ENCODE measurements around the gene KCNJ10.

KCNJ10 gene

DNA sequence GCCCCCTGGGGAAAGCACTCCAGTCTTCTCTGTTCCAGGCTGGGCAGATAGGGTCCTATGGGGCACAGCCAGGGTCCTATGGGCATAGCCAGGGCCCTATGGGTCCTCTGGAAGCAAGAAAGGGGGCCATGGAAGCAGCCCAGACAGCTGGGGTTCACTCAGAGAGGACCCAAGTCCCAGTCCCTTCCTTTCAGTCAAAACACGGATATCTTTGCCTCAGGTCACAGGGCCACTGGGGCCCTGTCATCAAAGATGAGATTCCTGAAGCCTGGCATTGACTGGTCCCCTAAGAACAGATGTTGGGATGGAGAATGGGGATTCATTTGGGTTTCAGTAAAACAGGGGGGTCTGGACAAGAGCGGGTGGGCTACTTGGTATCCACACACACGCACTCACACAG, 19.9 kb upstream of the KCNJ10 start:
- peaks cover 31% of the 10 kb centered on the region for H3K27me3 Mint-ChIP-seq (ENCODE audit: low read depth, poor library complexity)
- TF ChIP-seq, protein P1, sequence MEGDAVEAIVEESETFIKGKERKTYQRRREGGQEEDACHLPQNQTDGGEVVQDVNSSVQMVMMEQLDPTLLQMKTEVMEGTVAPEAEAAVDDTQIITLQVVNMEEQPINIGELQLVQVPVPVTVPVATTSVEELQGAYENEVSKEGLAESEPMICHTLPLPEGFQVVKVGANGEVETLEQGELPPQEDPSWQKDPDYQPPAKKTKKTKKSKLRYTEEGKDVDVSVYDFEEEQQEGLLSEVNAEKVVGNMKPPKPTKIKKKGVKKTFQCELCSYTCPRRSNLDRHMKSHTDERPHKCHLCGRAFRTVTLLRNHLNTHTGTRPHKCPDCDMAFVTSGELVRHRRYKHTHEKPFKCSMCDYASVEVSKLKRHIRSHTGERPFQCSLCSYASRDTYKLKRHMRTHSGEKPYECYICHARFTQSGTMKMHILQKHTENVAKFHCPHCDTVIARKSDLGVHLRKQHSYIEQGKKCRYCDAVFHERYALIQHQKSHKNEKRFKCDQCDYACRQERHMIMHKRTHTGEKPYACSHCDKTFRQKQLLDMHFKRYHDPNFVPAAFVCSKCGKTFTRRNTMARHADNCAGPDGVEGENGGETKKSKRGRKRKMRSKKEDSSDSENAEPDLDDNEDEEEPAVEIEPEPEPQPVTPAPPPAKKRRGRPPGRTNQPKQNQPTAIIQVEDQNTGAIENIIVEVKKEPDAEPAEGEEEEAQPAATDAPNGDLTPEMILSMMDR (IDR thresholded peaks at IDR 0.05), result no peak
- H3K9me3 Mint-ChIP-seq, result no peaks in the 10 kb centered on the region
- H3K4me3 Mint-ChIP-seq, result no peak overlapping the region
- DNase-seq, result no peak
- H3K4me1 Mint-ChIP-seq, result peaks cover 14% of the 10 kb centered on the region
- no peak overlapping the region for H3K27ac Mint-ChIP-seq
- no peaks in the 10 kb centered on the region for H3K36me3 Mint-ChIP-seq (ENCODE audit: low read depth)

DNA sequence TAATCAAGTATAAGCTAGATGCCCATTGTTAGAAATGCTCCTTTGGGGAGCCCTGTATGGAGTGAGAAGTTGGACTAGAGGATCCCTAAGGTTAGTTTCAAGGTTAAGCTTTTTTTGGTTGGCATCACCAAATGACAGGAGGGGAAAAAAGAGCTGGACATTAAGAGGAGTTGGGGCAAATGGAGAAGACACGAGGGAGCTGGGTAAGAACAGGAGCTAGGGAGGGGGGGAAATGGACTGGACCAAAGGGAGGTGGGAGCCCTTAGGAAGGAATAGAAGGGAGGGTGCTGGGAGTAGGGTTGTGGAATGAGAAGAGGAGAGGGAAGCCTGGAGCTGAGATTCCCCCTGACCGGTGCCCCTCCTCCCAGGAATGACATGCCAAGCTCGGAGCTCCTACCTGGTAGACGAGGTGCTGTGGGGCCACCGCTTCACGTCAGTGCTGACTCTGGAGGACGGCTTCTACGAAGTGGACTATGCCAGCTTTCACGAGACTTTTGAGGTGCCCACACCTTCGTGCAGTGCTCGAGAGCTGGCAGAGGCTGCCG, 17.2 kb upstream of the KCNJ10 start:
- peaks cover 14% of the 10 kb centered on the region for H3K4me1 Mint-ChIP-seq

DNA sequence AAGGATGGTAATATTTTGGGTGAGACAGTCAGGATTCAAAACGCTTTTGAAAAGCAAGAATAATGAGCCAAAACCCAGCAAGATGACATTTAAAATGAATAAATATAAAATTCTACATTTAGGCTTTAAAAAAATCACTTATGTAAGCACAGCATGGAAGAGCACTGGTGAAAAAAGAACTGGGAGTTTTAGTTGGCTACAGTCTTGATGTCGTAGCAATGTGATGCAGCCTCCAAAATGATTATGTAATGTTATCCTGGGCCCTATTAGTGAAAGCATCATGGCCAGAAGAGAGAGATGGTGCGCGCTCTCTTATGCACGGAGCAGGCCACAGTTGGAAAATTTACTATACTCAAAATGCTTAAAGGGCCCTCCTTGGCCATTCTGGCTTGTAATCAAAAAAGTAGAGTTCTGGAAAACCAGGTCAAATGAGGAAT, 16.5 kb upstream of the KCNJ10 start:
- DNase-seq, result no peak
- H3K4me3 Mint-ChIP-seq, result no peak overlapping the region
- TF ChIP-seq, protein P1 (IDR thresholded peaks at IDR 0.05), result no peak
- no peaks in the 10 kb centered on the region for H3K9me3 Mint-ChIP-seq
- H3K36me3 Mint-ChIP-seq (ENCODE audit: low read depth), result no peaks in the 10 kb centered on the region
- H3K27me3 Mint-ChIP-seq (ENCODE audit: low read depth, poor library complexity), result peaks cover 63% of the 10 kb centered on the region
- H3K27ac Mint-ChIP-seq, result no peak overlapping the region
- peaks cover 14% of the 10 kb centered on the region for H3K4me1 Mint-ChIP-seq

More for the DNA sequence above, 17.2 kb upstream of the KCNJ10 start:
- DNase-seq, result no peak
- Mint-ChIP-seq H3K4me3 (no peak overlapping the region), H3K27me3 (ENCODE audit: low read depth, poor library complexity) (peaks cover 56% of the 10 kb centered on the region), H3K27ac (no peak overlapping the region), H3K9me3 (no peaks in the 10 kb centered on the region), H3K36me3 (ENCODE audit: low read depth) (no peaks in the 10 kb centered on the region)
- TF ChIP-seq, protein P1 (IDR thresholded peaks at IDR 0.05), result no peak

DNA sequence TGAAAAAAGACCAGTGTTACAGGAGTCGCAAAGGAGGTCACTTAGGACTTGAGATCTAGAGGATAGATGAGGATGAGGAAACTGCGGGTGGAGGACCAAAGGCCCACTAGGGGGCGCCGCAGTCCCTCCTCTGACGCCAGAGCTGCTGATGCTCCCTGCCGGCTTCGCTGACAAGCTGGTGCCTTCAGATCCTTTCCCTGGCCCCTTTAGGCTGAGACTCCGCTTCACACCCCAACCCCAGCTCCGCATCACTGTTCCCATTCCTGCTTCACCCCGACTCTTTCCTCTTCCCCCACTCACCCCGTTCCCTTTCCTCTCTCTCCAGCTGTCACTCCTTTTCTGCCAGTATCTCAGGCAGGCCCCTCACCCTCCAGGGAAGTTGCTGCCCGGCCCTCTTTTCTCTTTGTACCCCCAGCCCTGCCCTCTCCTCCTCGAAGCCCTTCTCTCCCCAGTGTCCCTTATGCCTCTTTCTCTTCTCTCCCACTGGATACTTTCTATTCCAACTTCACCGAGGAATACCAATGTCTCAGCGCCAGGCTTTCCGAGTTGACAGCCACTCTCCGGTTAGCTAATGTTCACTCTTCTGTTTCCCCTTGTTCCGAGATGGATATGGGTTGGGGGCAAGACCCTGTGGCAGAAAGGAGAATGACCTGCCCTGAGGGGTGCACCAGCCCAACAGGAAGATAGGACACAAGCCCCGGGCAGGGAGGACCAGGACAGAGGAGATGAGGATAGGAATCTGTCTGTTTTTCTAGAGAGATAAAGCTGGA, 15.9 kb upstream of the KCNJ10 start:
- no peaks in the 10 kb centered on the region for H3K36me3 Mint-ChIP-seq (ENCODE audit: low read depth)
- peaks cover 10% of the 10 kb centered on the region for H3K4me1 Mint-ChIP-seq
- TF ChIP-seq, protein P1 (IDR thresholded peaks at IDR 0.05), result peak; percentile 93
- DNase-seq, result peak; percentile 90
- H3K9me3 Mint-ChIP-seq, result no peaks in the 10 kb centered on the region
- peaks cover 69% of the 10 kb centered on the region for H3K27me3 Mint-ChIP-seq (ENCODE audit: low read depth, poor library complexity)
- H3K4me3 Mint-ChIP-seq, result no peak overlapping the region
- H3K27ac Mint-ChIP-seq, result no peak overlapping the region

DNA sequence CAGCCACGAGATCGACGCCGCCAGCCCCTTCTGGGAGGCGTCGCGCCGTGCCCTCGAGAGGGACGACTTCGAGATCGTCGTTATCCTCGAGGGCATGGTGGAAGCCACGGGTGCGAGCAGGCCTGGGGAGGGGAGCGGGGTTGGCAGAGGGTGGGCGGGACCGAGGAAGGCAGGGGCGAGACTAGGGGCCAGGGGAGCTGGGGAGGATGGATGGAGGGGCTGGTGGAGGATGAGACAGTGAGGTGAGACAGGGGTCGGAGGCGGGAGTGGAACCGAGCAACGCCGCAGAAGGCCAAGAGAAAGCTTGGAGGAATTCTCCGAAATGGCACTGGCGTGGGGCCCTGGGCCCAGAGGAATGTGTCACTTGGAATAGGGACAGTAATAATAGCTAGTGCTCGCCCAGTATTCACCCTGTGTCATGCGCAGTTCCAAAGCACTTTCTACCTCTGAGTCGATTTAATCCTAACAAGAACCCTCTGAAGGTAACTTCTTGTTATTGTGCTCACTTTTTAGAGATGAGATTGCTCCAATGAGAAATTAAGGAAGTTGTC, 14.9 kb upstream of the KCNJ10 start:
- H3K4me3 Mint-ChIP-seq, result no peak overlapping the region
- H3K27ac Mint-ChIP-seq, result no peak overlapping the region

More for the DNA sequence above, 14.9 kb upstream of the KCNJ10 start:
- DNase-seq, result no peak
- peaks cover 6% of the 10 kb centered on the region for H3K4me1 Mint-ChIP-seq
- H3K27me3 Mint-ChIP-seq (ENCODE audit: low read depth, poor library complexity), result peaks cover 80% of the 10 kb centered on the region
- no peaks in the 10 kb centered on the region for H3K9me3 Mint-ChIP-seq
- TF ChIP-seq, protein P1 (IDR thresholded peaks at IDR 0.05), result no peak
- H3K36me3 Mint-ChIP-seq (ENCODE audit: low read depth), result no peaks in the 10 kb centered on the region

Measured in nephron progenitor cell (in vitro differentiated cells).